ENCODE measurements around the gene PPM1N. TPM values are rescaled to one million over a fixed set of nuclear protein-coding genes. Genes with fewer than 3 reads are reported as not detected.

The PPM1N gene
- total RNA-seq, 1 experiment from 2014 or later = 5.2 TPM

DNA sequence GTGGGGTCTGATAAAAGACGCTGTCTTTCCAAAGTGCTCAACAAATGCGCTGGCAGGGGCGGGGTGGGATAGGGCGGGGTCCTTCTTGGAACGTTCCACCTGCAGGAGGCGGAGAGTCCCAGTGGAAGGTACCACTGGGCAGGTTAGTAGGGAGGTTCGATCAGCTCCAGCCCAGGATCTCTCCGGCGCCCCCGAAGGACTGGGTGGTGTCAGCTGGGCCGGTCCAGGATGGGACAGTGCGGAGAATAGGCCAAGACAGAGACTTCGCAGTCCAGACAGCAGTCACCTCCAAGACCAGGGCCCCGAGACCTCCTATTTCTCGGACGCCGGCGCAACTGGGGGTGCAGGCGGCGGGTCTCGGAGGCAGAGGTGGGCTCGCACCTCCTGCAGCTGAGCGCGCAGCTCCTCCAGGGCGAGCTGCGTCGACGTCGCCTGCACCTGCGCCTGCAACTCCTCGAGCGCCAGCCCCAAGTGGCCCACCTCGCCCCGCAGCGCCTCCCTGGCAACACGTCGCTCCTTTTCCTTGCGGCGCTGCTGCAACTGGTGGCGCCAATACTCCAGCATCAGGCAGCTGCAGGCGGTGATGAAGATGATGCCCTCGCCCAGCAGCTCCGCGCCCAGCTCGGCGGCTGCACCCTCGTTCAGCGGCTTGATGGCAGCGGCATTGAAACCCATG, 30.6 kb downstream of the PPM1N start:
- peaks cover 20 to 25% of the 10 kb centered on the region in 2 experiments for H3K36me3 ChIP-seq (ENCODE audit: control insufficient read depth in 1 of 2, insufficient read depth in 2 of 2, low read length in 2 of 2)
- DNase-seq (ENCODE audit: low read depth, low spot score) (no peak), ATAC-seq (peak; percentile 60)
- H3K4me1 ChIP-seq (ENCODE audit: control insufficient read depth in 1 of 2, insufficient read depth in 2 of 2, low read length in 2 of 2) = peaks cover 15 to 29% of the 10 kb centered on the region in 2 experiments; a peak in 3 of 4 replicates
- intact Hi-C loops (cut with micrococcal nuclease) = no loop called here
- TF ChIP-seq ELF1 (IDR thresholded peaks at IDR 0.05; ENCODE audit: borderline replicate concordance, low read depth) (no peak), ZNF274 (IDR thresholded peaks at IDR 0.05; ENCODE audit: low read depth, low read length) (no peak), EZH2 (IDR thresholded peaks at IDR 0.05) (no peak), SP1 (IDR thresholded peaks at IDR 0.05; ENCODE audit: low read depth) (0 out of 2 replicates have a peak, but pooled peaks have one; percentile 5), POLR2A (IDR thresholded peaks at IDR 0.05; ENCODE audit: borderline replicate concordance, extremely low read depth, insufficient read depth, insufficient read length) (no peak), POLR2AphosphoS5 (IDR thresholded peaks at IDR 0.05; ENCODE audit: low read depth, low read length) (no peak), EGR1 (IDR thresholded peaks at IDR 0.05; ENCODE audit: low read depth) (no peak), CBX3 (IDR thresholded peaks at IDR 0.05; ENCODE audit: low read depth) (no peak), SRF (IDR thresholded peaks at IDR 0.05; ENCODE audit: low read depth) (no peak)
- TF ChIP-seq, protein P1, sequence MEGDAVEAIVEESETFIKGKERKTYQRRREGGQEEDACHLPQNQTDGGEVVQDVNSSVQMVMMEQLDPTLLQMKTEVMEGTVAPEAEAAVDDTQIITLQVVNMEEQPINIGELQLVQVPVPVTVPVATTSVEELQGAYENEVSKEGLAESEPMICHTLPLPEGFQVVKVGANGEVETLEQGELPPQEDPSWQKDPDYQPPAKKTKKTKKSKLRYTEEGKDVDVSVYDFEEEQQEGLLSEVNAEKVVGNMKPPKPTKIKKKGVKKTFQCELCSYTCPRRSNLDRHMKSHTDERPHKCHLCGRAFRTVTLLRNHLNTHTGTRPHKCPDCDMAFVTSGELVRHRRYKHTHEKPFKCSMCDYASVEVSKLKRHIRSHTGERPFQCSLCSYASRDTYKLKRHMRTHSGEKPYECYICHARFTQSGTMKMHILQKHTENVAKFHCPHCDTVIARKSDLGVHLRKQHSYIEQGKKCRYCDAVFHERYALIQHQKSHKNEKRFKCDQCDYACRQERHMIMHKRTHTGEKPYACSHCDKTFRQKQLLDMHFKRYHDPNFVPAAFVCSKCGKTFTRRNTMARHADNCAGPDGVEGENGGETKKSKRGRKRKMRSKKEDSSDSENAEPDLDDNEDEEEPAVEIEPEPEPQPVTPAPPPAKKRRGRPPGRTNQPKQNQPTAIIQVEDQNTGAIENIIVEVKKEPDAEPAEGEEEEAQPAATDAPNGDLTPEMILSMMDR (IDR thresholded peaks at IDR 0.05 in 2 of 3, conservative IDR thresholded peaks at IDR 0.05 in 1 of 3; ENCODE audit: borderline replicate concordance in 1 of 3, insufficient read depth in 1 of 3, low read depth in 2 of 3, low read length in 2 of 3) = 0 out of 6 replicates have a peak, but pooled peaks of 2 of the 3 experiments have one; percentile 12
- no peak overlapping the region for H2AFZ ChIP-seq (ENCODE audit: low read depth, low read length, poor library complexity, severe bottlenecking)
- ChIA-PET RAD21 (ENCODE audit: low non-redundant PET in 1 of 2, low total read pairs in 2 of 2, uncharacterized antibody in 2 of 2, unreplicated experiment in 2 of 2) (interaction anchor here in 1 of 2 experiments (1.0 kb wide), 1 partner anchor 29 kb away, joined by 3 read pairs; no protein-coding TSS in a partner anchor), POLR2A (no interaction called here), CTCF (interaction anchor here (1.0 kb wide), 1 partner anchor 29 kb away, joined by 4 read pairs; no protein-coding TSS in a partner anchor)
- no peaks in the 10 kb centered on the region for H3K27me3 ChIP-seq (ENCODE audit: insufficient read depth, low read length)
- BruUV-seq (replicated peaks) = no TSS peak
- peak overlapping the region; percentile 61 for H3K4me2 ChIP-seq (ENCODE audit: low read length)
- H3K79me2 ChIP-seq (ENCODE audit: insufficient read depth, low read length) = no peaks in the 10 kb centered on the region; the same call in 1 of the 2 replicates
- H3K4me3 ChIP-seq (replicated peaks in 1 of 2; ENCODE audit: low read depth in 1 of 2, low read length in 2 of 2) = no peak overlapping the region
- H3K9me3 ChIP-seq (ENCODE audit: control insufficient read depth in 1 of 2, insufficient read depth in 1 of 2, low read depth in 1 of 2, low read length in 2 of 2) = no peaks in the 10 kb centered on the region
- no peaks in the 10 kb centered on the region for H4K20me1 ChIP-seq (ENCODE audit: insufficient read depth)
- H3K27ac ChIP-seq (ENCODE audit: low read depth, low read length) = no peak overlapping the region; the same call in 1 of the 2 replicates
- H3K9ac ChIP-seq (ENCODE audit: low read length) = no peak overlapping the region
- H3K9me2 ChIP-seq (ENCODE audit: insufficient read depth) = no peaks in the 10 kb centered on the region
